Esophagus muscularis mucosa (tissue), 4 donors: Measurements from ENCODE around the gene TNNT3. TPM values are rescaled to one million over a fixed set of nuclear protein-coding genes. Genes with fewer than 3 reads are reported as not detected.

Source experiments
- DNase-seq: peaks from one replicate; pipeline ENCODE4 v3.0.0-alpha.2; 2017; ENCODE audit errors: extremely low spot score
- H3K27ac ChIP-seq, 4 donors: fragments of 200-600 bp; sonication (generic); replicated peaks in 1 of 4; 1 replicate in 3 of 4; 2 replicates in 1 of 4; pipeline ENCODE4 v1.5.1; 2016 to 2019; ENCODE audit warnings: mild to moderate bottlenecking in 1 of 4
- H3K27me3 ChIP-seq, 4 donors: fragments of 200-600 bp; sonication (generic); one replicate each; pipeline versions ENCODE4 v1.5.1 to v1.6.0; 2016 to 2019
- H3K36me3 ChIP-seq, 4 donors: fragments of 200-600 bp; sonication (generic); one replicate each; pipeline ENCODE4 v1.5.1; 2016 to 2019
- H3K4me1 ChIP-seq, 4 donors: fragments of 200-600 bp; sonication (generic); one replicate each; pipeline ENCODE4 v1.5.1; 2016 to 2019
- H3K4me3 ChIP-seq, 4 donors: fragments of 200-600 bp; sonication (generic); 1 replicate in 2 of 4; 2 replicates in 2 of 4; pipeline ENCODE4 v1.5.1; 2016 to 2019; ENCODE audit warnings: mild to moderate bottlenecking in 4 of 4, moderate library complexity in 1 of 4
- H3K9me3 ChIP-seq, 4 donors: fragments of 200-600 bp; sonication (generic); 1 replicate in 3 of 4; 2 replicates in 1 of 4; pipeline ENCODE4 v1.5.1; 2016 to 2019
- CTCF ChIP-seq, 3 experiments: fragments of 200-600 bp in 2 of 3; fragments of 450-650 bp in 1 of 3; sonication (generic) in 2 of 3; IDR thresholded peaks; one replicate each; pipeline ENCODE4 v1.5.1; 2017 to 2019; ENCODE audit warnings: antibody characterized with exemption in 3 of 3, mild to moderate bottlenecking in 2 of 3, moderate library complexity in 1 of 3
- EP300 ChIP-seq: sonication (generic); formaldehyde crosslinking; IDR thresholded peaks from one replicate; pipeline ENCODE4 v1.6.1; 2017; ENCODE audit warnings: antibody characterized with exemption
- POLR2A ChIP-seq: fragments of 450-650 bp; IDR thresholded peaks from one replicate; pipeline ENCODE4 v1.6.1; 2017; ENCODE audit warnings: antibody characterized with exemption, moderate library complexity, mild to moderate bottlenecking, low read depth
- POLR2AphosphoS5 ChIP-seq, 2 donors: sonication (generic); formaldehyde crosslinking; IDR thresholded peaks; one replicate each; pipeline ENCODE4 v1.6.1; 2017; ENCODE audit warnings: antibody characterized with exemption in 2 of 2
- WGBS: methylation state at CpG from one replicate; pipeline ENCODE4 v1.1.5; 2018; 5-methylcytosine and 5-hydroxymethylcytosine counted together
- intact Hi-C: fragments of 100-400 bp; cut with DNase I; formaldehyde crosslinking; loops from one replicate; pipeline ENCODE4 v1.15.1; 2023
- total RNA-seq, 4 donors: library from RNA; depleted of rRNA; stranded (reverse); fragments of >200 nt; gene quantifications; one replicate each; pipeline versions ENCODE4 v1.1.0 to v1.2.1, GENCODE V29; 2016

The TNNT3 gene
- total RNA-seq, 4 donors from 2014 or later = 2.8 to 6.0 (median 3.6) TPM

- no peaks in the 10 kb centered on the region for H3K36me3 ChIP-seq
- intact Hi-C loops = no loop called here
- no peak overlapping the region for H3K4me3 ChIP-seq
- TF ChIP-seq EP300 = no peak
- TF ChIP-seq POLR2A = no peak
- no peak for TF ChIP-seq POLR2AphosphoS5 (IDR thresholded peaks at IDR 0.05)
- TF ChIP-seq CTCF (IDR thresholded peaks at IDR 0.05) = no peak
- no peaks in the 10 kb centered on the region for H3K4me1 ChIP-seq
- WGBS = no CpG with 5 or more reads among the region's 29 CpGs
- no peaks in the 10 kb centered on the region for H3K27me3 ChIP-seq
- no peaks in the 10 kb centered on the region for H3K9me3 ChIP-seq
- no peak overlapping the region for H3K27ac ChIP-seq
- no peak for DNase-seq
These were observed 33.4 kb downstream of the TNNT3 start for GRCh38 chr11:1952806-1953482.

GRCh38 chr11:1953489-1954266 is 34.2 kb downstream of the TNNT3 start:
- no peak for TF ChIP-seq POLR2AphosphoS5 (IDR thresholded peaks at IDR 0.05)
- no peak for TF ChIP-seq EP300
- no peak for TF ChIP-seq POLR2A
- TF ChIP-seq CTCF (IDR thresholded peaks at IDR 0.05) = peak in 2 of 3 experiments; percentile 30 to 46
- H3K36me3 ChIP-seq = no peaks in the 10 kb centered on the region
- no peak overlapping the region for H3K4me3 ChIP-seq
- intact Hi-C loops = no loop called here
- WGBS = no CpG with 5 or more reads among the region's 23 CpGs
- H3K27me3 ChIP-seq = no peaks in the 10 kb centered on the region
- H3K9me3 ChIP-seq = no peaks in the 10 kb centered on the region
- H3K4me1 ChIP-seq = no peaks in the 10 kb centered on the region
- H3K27ac ChIP-seq = no peak overlapping the region
- DNase-seq = no peak

- Histone ChIP-seq H3K27me3 (no peaks in the 10 kb centered on the region), H3K9me3 (no peaks in the 10 kb centered on the region), H3K36me3 (no peaks in the 10 kb centered on the region), H3K4me1 (no peaks in the 10 kb centered on the region), H3K4me3 (no peak overlapping the region), H3K27ac (no peak overlapping the region)
- no CpG with 5 or more reads among the region's 18 CpGs for WGBS
- no peak for TF ChIP-seq POLR2AphosphoS5 (IDR thresholded peaks at IDR 0.05)
- no peak for TF ChIP-seq EP300
- TF ChIP-seq CTCF (IDR thresholded peaks at IDR 0.05) = no peak
- no peak for TF ChIP-seq POLR2A
- intact Hi-C loops = no loop called here
- DNase-seq = no peak
These were observed 38.9 kb downstream of the TNNT3 start for GRCh38 chr11:1958367-1958766.

GRCh38 chr11:1959786-1960185 is 40.3 kb downstream of the TNNT3 start:
- intact Hi-C loops = no loop called here
- WGBS = no CpG with 5 or more reads among the region's 17 CpGs
- Histone ChIP-seq H3K9me3 (no peaks in the 10 kb centered on the region), H3K36me3 (no peaks in the 10 kb centered on the region), H3K27ac (no peak overlapping the region), H3K4me1 (no peaks in the 10 kb centered on the region), H3K27me3 (no peaks in the 10 kb centered on the region), H3K4me3 (no peak overlapping the region)
- DNase-seq = no peak
- TF ChIP-seq EP300 (no peak), CTCF (IDR thresholded peaks at IDR 0.05) (no peak), POLR2AphosphoS5 (IDR thresholded peaks at IDR 0.05) (no peak), POLR2A (no peak)
